Heart left ventricle (tissue), 16 donors: Measurements from ENCODE around the gene GLUD1. TPM values are rescaled to one million over a fixed set of nuclear protein-coding genes. Genes with fewer than 3 reads are reported as not detected.
"Not testable (repeated sequence)": the region's sequence is repeated elsewhere in the genome, so short reads cannot be mapped to it uniquely, and the experiment has no call there.

Source experiments
- ATAC-seq, 4 donors: fragments of 200-7000 bp; cut with Tn5 transposase; one replicate each; pipeline ENCODE4 v1.9.1; 2020 to 2022; ENCODE audit warnings: moderate library complexity in 4 of 4, mild to moderate bottlenecking in 3 of 4, moderate number of reproducible peaks in 1 of 4
- DNase-seq, 5 donors: peaks; one replicate each; pipeline ENCODE4 v3.0.0-alpha.2; 2020
- H3K27ac ChIP-seq, 12 donors: fragments of 200-600 bp; sonication (generic) in 4 of 12; one replicate each; pipeline versions ENCODE4 v1.5.0 to v1.8.0; 2016 to 2022; ENCODE audit warnings: mild to moderate bottlenecking in 2 of 12
- H3K27me3 ChIP-seq, 9 donors: fragments of 200-600 bp; sonication (generic) in 2 of 9; one replicate each; pipeline versions ENCODE4 v1.5.1 to v1.8.0; 2016 to 2022; ENCODE audit warnings: mild to moderate bottlenecking in 3 of 9
- H3K36me3 ChIP-seq, 9 donors: fragments of 200-600 bp; sonication (generic) in 2 of 9; one replicate each; pipeline versions ENCODE4 v1.5.0 to v1.8.0; 2018 to 2022; ENCODE audit warnings: mild to moderate bottlenecking in 2 of 9
- H3K4me1 ChIP-seq, 12 donors: fragments of 200-600 bp; sonication (generic) in 4 of 12; one replicate each; pipeline versions ENCODE4 v1.5.0 to v1.8.0; 2016 to 2022; ENCODE audit warnings: mild to moderate bottlenecking in 3 of 12
- H3K4me3 ChIP-seq, 12 donors: fragments of 200-600 bp; sonication (generic) in 4 of 12; one replicate each; pipeline versions ENCODE4 v1.5.0 to v1.8.0; 2017 to 2022; ENCODE audit warnings: mild to moderate bottlenecking in 9 of 12, moderate library complexity in 4 of 12
- H3K9me3 ChIP-seq, 12 donors: fragments of 200-600 bp; sonication (generic) in 4 of 12; one replicate each; pipeline versions ENCODE4 v1.5.0 to v1.8.0; 2016 to 2022; ENCODE audit warnings: mild to moderate bottlenecking in 1 of 12
- CTCF ChIP-seq, 12 donors: fragments of 200-600 bp; sonication (generic) in 4 of 12; IDR thresholded peaks; one replicate each; pipeline versions ENCODE4 v1.5.0 to v1.8.0; 2018 to 2022; ENCODE audit warnings: antibody characterized with exemption in 12 of 12, mild to moderate bottlenecking in 5 of 12
- POLR2A ChIP-seq, 2 donors: fragments of 450-650 bp; IDR thresholded peaks; one replicate each; pipeline ENCODE4 v1.6.1; 2017; ENCODE audit warnings: antibody characterized with exemption in 2 of 2, mild to moderate bottlenecking in 2 of 2, moderate library complexity in 2 of 2
- WGBS, 4 donors: extraction: QIAGEN DNeasy Blood & Tissue Kit in 2 of 4; methylation state at CpG; one replicate each; pipeline versions ENCODE4 v1.1.5 to v1.1.7; 2013 to 2018; 5-methylcytosine and 5-hydroxymethylcytosine counted together
- intact Hi-C, 10 donors: fragments of 100-400 bp; cut with DNase I; formaldehyde crosslinking; loops; one replicate each; pipeline versions ENCODE4 v1.11.1 to v1.14.2; 2022
- long read RNA-seq, 3 donors: library from polyadenylated mRNA; unstranded; transcript quantifications; one replicate each; pipeline ENCODE4 v2.0.0, GENCODE V29; 2020 to 2021
- polyA plus RNA-seq, 2 donors: library from polyadenylated mRNA; stranded (reverse); fragments of 200-250 nt; gene quantifications; one replicate each; pipeline ENCODE4 v1.2.3, GENCODE V29; 2013
- total RNA-seq, 9 donors: library from RNA; depleted of rRNA in 2 of 9; stranded (reverse); fragments of >200 nt in 2 of 9; fragmentation: NEBNext Ultra II Directional in 3 of 9; extraction: Animal tissue kit (Norgen Biotek cat#: 25700) in 3 of 9; gene quantifications; one replicate each; pipeline versions ENCODE4 v1.1.0 to v1.2.4, GENCODE V29; 2016 to 2023
- donor health status: ischemic (EF 13 %, LVEDD 7.1; RV severe dilation, severe dysfunction).
- donor health status: healthy with polysubstance abuse.
- donor health status: DM: no; HTN: yes; CAD: no.
- donor health status: DM: no; HTN: no; CAD: no.
- donor health status: ischemic (EF 25% LVEDD 6.9; RV normal size, moderate dysfunction).
- donor health status: ischemic (EF 25% LVEDD 5.7; RV mildly dilated, moderate dysfunction).
- donor health status: healthy.
- donor health status: DM: yes; HTN: yes; CAD: no.
- donor health status: ischemic (EF 35%, LVEDD 5.7; RV mildly dilated, moderate dysfunction).
- donor health status: nonischemic (EF 11% LVEDD 7.7; RV severe dilation, severe dysfunction).
- donor health status: DM: yes; HTN: yes; CAD: no.
- donor health status: PGD.
- donor health status: ischemic (EF 29% LVEDD 5.4; RV normal size, mild dysfunction).
- donor health status: nonischemic (EF 23%, LVEDD 6.1; RV moderate dilation, normal function).

The GLUD1 gene
- total RNA-seq (100 to 1,000 TPM in 7 of 9 donors, 10 to 100 TPM in 2; 93.0 to 138 (median 115) TPM), polyA plus RNA-seq (10 to 100 TPM; 42.9 to 88.5 TPM)
- long read RNA-seq, donor 1, transcript GLUD1-201 (13 exons, 3,039 nt): major isoform, 294 of 316 reads
- long read RNA-seq, donor 1, partial matches to known transcripts: 14 of 316 reads
- long read RNA-seq, donor 1, other reads (novel, unspliced or antisense): 8 of 316 reads
- long read RNA-seq, donor 2, transcript GLUD1-201 (13 exons, 3,039 nt): major isoform, 32 of 58 reads
- long read RNA-seq, donor 2, partial matches to known transcripts: 25 of 58 reads
- long read RNA-seq, donor 2, other reads (novel, unspliced or antisense): 1 of 58 reads
- long read RNA-seq, donor 3, transcript GLUD1-201 (13 exons, 3,039 nt): major isoform, 214 of 239 reads
- long read RNA-seq, donor 3, partial matches to known transcripts: 20 of 239 reads
- long read RNA-seq, donor 3, other reads (novel, unspliced or antisense): 5 of 239 reads

DNA sequence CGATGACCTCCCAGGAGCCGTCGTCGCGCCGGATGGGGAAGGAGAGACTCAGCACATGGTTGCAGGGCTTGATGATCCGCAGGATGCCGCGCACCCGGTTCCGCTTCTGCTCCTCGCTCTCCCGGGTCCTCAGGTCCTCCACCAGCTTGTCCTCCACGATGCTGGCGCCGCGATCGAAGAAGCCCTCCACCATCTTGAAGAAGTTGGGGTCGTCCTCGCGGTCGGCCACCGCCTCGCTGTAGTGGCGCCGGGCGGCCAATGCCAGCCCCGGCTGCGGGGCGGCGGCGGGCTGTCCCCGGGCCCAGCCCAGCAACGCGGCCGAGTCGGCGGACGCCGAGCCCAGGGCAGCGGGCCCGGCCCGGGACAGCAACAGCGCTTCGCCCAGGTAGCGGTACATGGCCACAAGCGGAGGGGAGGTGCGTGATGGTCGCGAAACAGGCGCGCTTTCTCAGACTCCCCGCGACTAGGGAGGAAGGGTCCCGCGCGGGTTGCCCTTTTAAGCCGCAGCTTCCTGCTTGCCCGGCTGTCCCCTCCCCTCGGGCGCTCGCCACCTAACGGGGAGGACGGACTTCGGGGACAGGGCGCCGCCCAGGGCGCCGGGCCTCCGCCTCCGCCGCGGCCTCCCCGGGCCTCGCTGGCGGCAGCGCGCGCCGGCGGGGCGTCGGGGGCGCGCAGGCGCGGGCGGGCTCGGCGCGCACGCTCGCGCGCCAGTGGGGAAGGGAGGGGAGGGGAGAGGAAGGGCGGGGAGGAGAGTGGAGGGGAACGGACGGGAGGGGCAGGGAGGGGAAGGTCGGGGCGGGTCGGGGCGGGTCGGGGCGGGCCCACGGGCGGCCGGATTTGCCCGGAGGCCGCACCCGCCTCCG is at the start of gene GLUD1, which contains the start of gene SHLD2:
TSS of gene GLUD1 (minus strand) at position 471 of the 863 bp plus-strand sequence. CDS start at position 397, 74 bp downstream.
TSS of gene SHLD2 (plus strand) at position 834 of the 863 bp plus-strand sequence. CDS start 56,149 bp downstream, outside the sequence.
- ATAC-seq (peak; percentile 75 to 86 (median 84)), DNase-seq (peak; percentile 93 to 97 (median 95))
- Histone ChIP-seq H3K27me3 (no peaks in the 10 kb centered on the region), H3K27ac (peak within 1 kb of the TSS; percentile 94 to 99 (median 98)), H3K9me3 (peaks cover 0 to 1% (median 0%) of the 10 kb centered on the region in 12 donors), H3K4me3 (peak within 1 kb of the TSS; percentile 64 to 92 (median 81)), H3K36me3 (peaks cover 0 to 23% (median 9%) of the 10 kb centered on the region in 9 donors), H3K4me1 (peaks cover 0 to 51% (median 29%) of the 10 kb centered on the region in 12 donors)
- WGBS, 4 donors: 0 to 1% (median 0%) methylated on average over 3 to 109 of the region's 111 CpGs
- intact Hi-C loops: loop anchor here in 3 of 10 donors (5.0 to 10.0 kb wide), 2 partner anchors 120 to 122 kb away; no protein-coding TSS in a partner anchor
- TF ChIP-seq POLR2A (IDR thresholded peaks at IDR 0.05) (peak in 1 of 2 donors; percentile 68), CTCF (IDR thresholded peaks at IDR 0.05) (peak in 2 of 12 donors; percentile 5 to 14)

DNA sequence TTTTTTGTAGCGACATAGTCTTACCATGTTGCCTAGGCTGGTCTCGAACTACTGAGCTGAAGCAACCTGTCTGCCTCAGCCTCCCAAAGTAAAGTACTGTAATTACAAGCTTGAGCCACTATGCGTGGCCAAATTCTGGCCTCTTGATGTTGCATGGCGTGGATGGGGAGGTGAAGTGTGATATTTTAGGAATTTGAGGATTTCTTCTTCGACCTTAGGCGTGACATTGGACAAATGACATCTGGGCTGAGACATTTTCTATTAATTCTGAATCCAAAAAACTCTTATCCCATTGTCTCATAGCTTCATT is 48.4 kb upstream of the GLUD1 start:
- H3K27me3 ChIP-seq, H3K36me3 ChIP-seq, ATAC-seq, H3K4me3 ChIP-seq, H3K9me3 ChIP-seq, H3K4me1 ChIP-seq, DNase-seq, intact Hi-C loops: not testable (repeated sequence)
- WGBS, 4 donors: 87 to 94% (median 89%) methylated on average over 6 of the region's 6 CpGs
- H3K27ac ChIP-seq: peak overlapping the region in 1 of 12 donors; percentile 24

DNA sequence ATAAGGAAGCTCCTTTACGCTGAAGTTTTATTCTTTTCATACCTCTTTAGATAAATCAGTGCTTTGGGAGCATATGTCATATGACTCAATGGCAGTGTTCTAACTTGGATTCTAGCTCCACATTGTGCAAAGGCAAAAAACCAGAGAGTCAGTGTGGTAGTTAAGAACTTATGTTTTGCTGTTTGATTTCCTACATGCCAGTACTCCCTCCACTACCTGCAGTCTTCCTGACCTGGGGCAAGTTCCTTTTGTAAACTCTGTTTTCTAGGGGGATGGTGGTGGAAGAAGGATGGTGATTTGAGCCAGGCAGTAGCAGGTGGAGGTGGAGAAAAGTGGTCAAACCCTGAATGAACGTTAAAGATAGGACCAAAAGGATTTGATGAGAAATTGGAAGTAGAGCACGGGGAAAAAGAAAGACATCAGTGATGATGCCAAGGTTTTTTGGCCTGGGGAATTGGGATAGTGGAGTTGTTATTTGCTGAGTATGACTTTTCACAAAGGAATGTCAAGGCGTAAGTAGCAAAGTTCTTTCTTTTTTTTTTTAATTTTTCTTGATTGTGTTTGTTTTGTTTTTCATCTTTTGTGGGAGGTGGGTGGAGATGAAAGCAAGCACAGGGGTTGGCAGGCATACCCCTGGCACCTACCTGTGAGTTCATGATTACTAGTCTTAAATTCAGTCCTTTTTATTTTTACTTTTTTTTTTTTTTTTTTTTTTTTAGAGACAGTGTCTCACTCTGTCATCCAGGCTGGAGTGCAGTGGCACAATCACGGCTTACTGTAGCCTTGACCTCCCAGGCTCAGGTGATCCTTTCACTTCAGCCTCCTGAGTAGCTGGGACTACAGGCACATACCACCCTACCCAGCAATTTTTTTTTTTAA is 47.8 kb upstream of the GLUD1 start:
- H3K9me3 ChIP-seq: peaks cover 0 to 12% (median 0%) of the 10 kb centered on the region in 12 donors
- H3K36me3 ChIP-seq, H3K27me3 ChIP-seq, intact Hi-C loops, DNase-seq, H3K4me1 ChIP-seq, H3K4me3 ChIP-seq: not testable (repeated sequence)
- 58 to 73% (median 63%) methylated on average over 4 to 5 of the region's 5 CpGs for WGBS, 4 donors
- H3K27ac ChIP-seq: peak overlapping the region in 1 of 12 donors; percentile 24
- ATAC-seq: peak in 2 of 4 donors; percentile 48 to 71

GRCh38 chr10:87137478-87137877 is 42.8 kb upstream of the GLUD1 start:
- H3K4me1 ChIP-seq, H3K4me3 ChIP-seq, intact Hi-C loops, H3K27me3 ChIP-seq, H3K36me3 ChIP-seq, H3K27ac ChIP-seq, ATAC-seq, DNase-seq: not testable (repeated sequence)
- peaks cover 0 to 26% (median 6%) of the 10 kb centered on the region in 12 donors for H3K9me3 ChIP-seq

DNA sequence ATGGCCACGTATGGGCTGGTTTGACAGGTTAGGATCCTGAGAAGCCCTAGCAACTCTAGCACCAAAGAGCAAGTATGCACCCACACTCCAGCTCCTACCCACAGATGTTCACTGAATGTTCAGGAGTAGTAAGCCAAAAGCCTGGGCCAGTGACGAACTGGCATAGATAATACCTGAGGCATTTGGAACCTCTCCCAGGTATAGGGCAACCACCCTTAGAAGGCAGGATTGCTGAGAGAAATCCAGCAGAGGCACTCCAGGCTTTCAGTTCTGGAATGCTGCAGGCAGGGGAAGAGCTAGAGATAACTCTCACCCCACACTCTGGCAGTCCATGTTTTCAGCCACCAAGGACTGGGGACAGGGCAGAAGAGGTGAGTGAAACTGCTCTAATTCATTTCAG is 39.8 kb upstream of the GLUD1 start:
- H3K27ac ChIP-seq: peak overlapping the region in 4 of 12 donors; percentile 1 to 62 (median 24)
- H3K36me3 ChIP-seq, H3K27me3 ChIP-seq, H3K4me3 ChIP-seq, intact Hi-C loops: not testable (repeated sequence)
- peaks cover 0 to 20% (median 6%) of the 10 kb centered on the region in 12 donors for H3K9me3 ChIP-seq
- DNase-seq (peak in 1 of 5 donors; percentile 25), ATAC-seq (peak; percentile 81 to 95 (median 84))
- WGBS, 4 donors: 54 to 65% (median 61%) methylated on average over 2 of the region's 2 CpGs
- H3K4me1 ChIP-seq: peaks cover 0 to 16% (median 3%) of the 10 kb centered on the region in 12 donors

GRCh38 chr10:87133936-87134335 is 39.3 kb upstream of the GLUD1 start:
- DNase-seq, H3K4me3 ChIP-seq, H3K27me3 ChIP-seq, H3K36me3 ChIP-seq, intact Hi-C loops, ATAC-seq: not testable (repeated sequence)
- peaks cover 0 to 16% (median 3%) of the 10 kb centered on the region in 12 donors for H3K4me1 ChIP-seq
- peak overlapping the region in 3 of 12 donors; percentile 1 to 62 (median 15) for H3K27ac ChIP-seq
- H3K9me3 ChIP-seq: peaks cover 0 to 20% (median 6%) of the 10 kb centered on the region in 12 donors
- WGBS, 4 donors: 88 to 96% (median 94%) methylated on average over 2 of the region's 2 CpGs

- DNase-seq: peak in 1 of 5 donors; percentile 13
- H3K36me3 ChIP-seq, intact Hi-C loops, H3K27ac ChIP-seq, H3K27me3 ChIP-seq, H3K4me3 ChIP-seq, ATAC-seq: not testable (repeated sequence)
- peaks cover 0 to 16% (median 3%) of the 10 kb centered on the region in 12 donors for H3K4me1 ChIP-seq
- H3K9me3 ChIP-seq: peaks cover 0 to 11% (median 5%) of the 10 kb centered on the region in 12 donors
These were observed 37.5 kb upstream of the GLUD1 start for GRCh38 chr10:87132176-87132575.

GRCh38 chr10:87127607-87128156 is 33.0 kb upstream of the GLUD1 start:
- H3K4me3 ChIP-seq, H3K36me3 ChIP-seq, ATAC-seq, H3K9me3 ChIP-seq, H3K27ac ChIP-seq, H3K27me3 ChIP-seq, intact Hi-C loops, DNase-seq: not testable (repeated sequence)
- H3K4me1 ChIP-seq: peaks cover 0 to 10% (median 2%) of the 10 kb centered on the region in 12 donors
- WGBS, 4 donors: 81 to 95% (median 85%) methylated on average over 2 to 3 of the region's 3 CpGs
